HepG2 (cell line): ENCODE measurements around the gene RIN3. TPM values are rescaled to one million over a fixed set of nuclear protein-coding genes. Genes with fewer than 3 reads are reported as not detected.

Source experiments
- ARNT2 ChIP-seq: sonication (generic); formaldehyde crosslinking; IDR thresholded peaks from 2 replicates; pipeline ENCODE4 v1.8.0; 2022; ENCODE audit warnings: mild to moderate bottlenecking, low read depth, missing genetic modification reagents, moderate library complexity
- ESRRA ChIP-seq: sonication (generic); formaldehyde crosslinking; IDR thresholded peaks from 2 replicates; pipeline ENCODE4 v1.5.1; 2020; ENCODE audit warnings: mild to moderate bottlenecking, low read depth, missing genetic modification reagents
- ETS1 ChIP-seq: sonication (generic); formaldehyde crosslinking; IDR thresholded peaks from 2 replicates; pipeline ENCODE4 v1.4.0; 2020; ENCODE audit warnings: missing genetic modification reagents
- HNF1B ChIP-seq: sonication (generic); formaldehyde crosslinking; IDR thresholded peaks from 2 replicates; pipeline ENCODE4 v1.5.1; 2020; ENCODE audit warnings: mild to moderate bottlenecking, moderate library complexity, missing genetic modification reagents
- HOXA3 ChIP-seq: sonication (generic); formaldehyde crosslinking; IDR thresholded peaks from 2 replicates; pipeline ENCODE4 v1.5.0; 2020; ENCODE audit warnings: missing genetic modification reagents
- IRF1 ChIP-seq: sonication (generic); formaldehyde crosslinking; IDR thresholded peaks from 2 replicates; pipeline ENCODE4 v1.4.0; 2020; ENCODE audit warnings: low read depth, mild to moderate bottlenecking, missing genetic modification reagents
- MAZ ChIP-seq, 2 experiments: sonication (generic) in 1 of 2; formaldehyde crosslinking in 1 of 2; IDR thresholded peaks; 2 replicates each; pipeline versions ENCODE4 v1.5.0 to v1.6.1; 2012 to 2020; ENCODE audit warnings: low read depth in 2 of 2, mild to moderate bottlenecking in 2 of 2, borderline replicate concordance in 1 of 2, improper control_type of control experiment in 1 of 2, low read length in 1 of 2, missing genetic modification reagents in 1 of 2, moderate library complexity in 1 of 2
- MYPOP ChIP-seq: sonication (generic); formaldehyde crosslinking; IDR thresholded peaks from 2 replicates; pipeline ENCODE4 v1.8.1; 2023; ENCODE audit warnings: mild to moderate bottlenecking, moderate library complexity, missing genetic modification reagents
- PLRG1 ChIP-seq: fragments of 450-650 bp; conservative IDR thresholded peaks from 2 replicates; pipeline ENCODE4 v1.6.1; 2016
- POLR2G ChIP-seq: fragments of 200-400 bp; formaldehyde crosslinking; IDR thresholded peaks from 2 replicates; pipeline ENCODE4 v1.6.1; 2018; ENCODE audit warnings: mild to moderate bottlenecking, low read depth, low read length, moderate library complexity
- PRMT3 ChIP-seq: sonication (generic); formaldehyde crosslinking; IDR thresholded peaks from 2 replicates; pipeline ENCODE4 v1.8.1; 2022; ENCODE audit warnings: low read depth, mild to moderate bottlenecking, moderate library complexity, missing genetic modification reagents, borderline replicate concordance
- UBTF ChIP-seq: sonication (generic); formaldehyde crosslinking; IDR thresholded peaks from 2 replicates; pipeline ENCODE4 v1.4.0; 2020; ENCODE audit warnings: mild to moderate bottlenecking, missing genetic modification reagents
- ZBTB26 ChIP-seq: IDR thresholded peaks from 2 replicates; pipeline ENCODE4 v1.6.1; 2016; ENCODE audit warnings: missing compliant biosample characterization, missing genetic modification reagents, borderline replicate concordance
- ZFP36 ChIP-seq: fragments of 150-350 bp; IDR thresholded peaks from 2 replicates; pipeline ENCODE4 v1.6.1; 2018; ENCODE audit warnings: borderline replicate concordance, low read length, low read depth; ENCODE audit not compliant: partially characterized antibody
- ZNF121 ChIP-seq: sonication (generic); formaldehyde crosslinking; IDR thresholded peaks from 2 replicates; pipeline ENCODE4 v1.5.0; 2020; ENCODE audit warnings: mild to moderate bottlenecking, missing genetic modification reagents
- ZNF326 ChIP-seq: sonication (generic); formaldehyde crosslinking; IDR thresholded peaks from 2 replicates; pipeline ENCODE4 v1.4.0; 2020; ENCODE audit warnings: missing genetic modification reagents, borderline replicate concordance
- ZNF530 ChIP-seq: sonication (generic); formaldehyde crosslinking; IDR thresholded peaks from 2 replicates; pipeline ENCODE4 v1.5.0; 2020; ENCODE audit warnings: low read depth, mild to moderate bottlenecking, missing genetic modification reagents
- ZNF709 ChIP-seq: sonication (generic); formaldehyde crosslinking; IDR thresholded peaks from 2 replicates; pipeline ENCODE4 v1.5.0; 2020; ENCODE audit warnings: mild to moderate bottlenecking, missing genetic modification reagents
- polyA plus RNA-seq, 8 experiments: library from polyadenylated mRNA; depleted of rRNA in 3 of 8; stranded (reverse) in 7 of 8; unstranded in 1 of 8; fragments of >200 nt; fragmentation: Illumina TruSeq in 4 of 8; extraction: Trizol in 4 of 8; gene quantifications; 2 replicates each; pipeline versions ENCODE4 v1.2.1 to v1.2.3, GENCODE V29; 2011 to 2016; ENCODE audit warnings: low read depth in 4 of 8, missing spikeins in 1 of 8, mixed read lengths in 1 of 8; ENCODE audit not compliant: insufficient read depth in 1 of 8
- total RNA-seq, 5 experiments: library from RNA; depleted of rRNA; stranded (reverse); fragments of >200 nt; fragmentation: Illumina TruSeq; extraction: Trizol; gene quantifications; 2 replicates each; pipeline ENCODE4 v1.2.3, GENCODE V29; 2016; ENCODE audit warnings: low read depth in 1 of 5

Gene RIN3
- total and polyA plus RNA-seq, 2 of the 13 experiments (the other 11 are each of a cell fraction or from before 2014, with no cell fraction given), result 2.3 to 3.6 TPM

GRCh38 chr14:92513966-92514843, 624 bp downstream of the RIN3 start (continued):
- TF ChIP-seq ZFP36 (no peak), ARNT2 (CRISPR knock-in tag) (0 out of 2 replicates have a peak, but pooled peaks have one; percentile 40), PLRG1 (no peak), HNF1B (peak; percentile 90), ZBTB26 (0 out of 2 replicates have a peak, but pooled peaks have one; percentile 31), IRF1 (CRISPR knock-in tag) (no peak), MYPOP (CRISPR knock-in tag) (0 out of 2 replicates have a peak, but pooled peaks have one; percentile 53), ZNF326 (CRISPR knock-in tag) (no peak), ETS1 (0 out of 2 replicates have a peak, but pooled peaks have one; percentile 53), ZNF121 (CRISPR knock-in tag) (no peak), HOXA3 (CRISPR knock-in tag) (peak; percentile 71), MAZ (IDR thresholded peaks at IDR 0.05; ENCODE audit: borderline replicate concordance, low read depth, low read length) (peak; percentile 60; the same call in 1 of the 2 replicates), MAZ (CRISPR knock-in tag; IDR thresholded peaks at IDR 0.05; ENCODE audit: low read depth) (peak; percentile 57; the same call in 1 of the 2 replicates), POLR2G (peak; percentile 67), PRMT3 (CRISPR knock-in tag) (no peak), UBTF (CRISPR knock-in tag) (peak; percentile 94), ESRRA (CRISPR knock-in tag) (peak; percentile 82), ZNF709 (CRISPR knock-in tag) (peak; percentile 58; the same call in 1 of the 2 replicates), ZNF530 (0 out of 2 replicates have a peak, but pooled peaks have one; percentile 13)
